HCT116 (cell line): Measurements from ENCODE around the gene BFSP2. TPM values are rescaled to one million over a fixed set of nuclear protein-coding genes. Genes with fewer than 3 reads are reported as not detected.

Experiments
- ATAC-seq: fragments of 200-7000 bp; cut with Tn5 transposase; 2 replicates; pipeline ENCODE4 v1.9.1; 2020; ENCODE audit warnings: mild to moderate bottlenecking, moderate library complexity
- BruUV-seq: library from RNA; stranded (reverse); fragments of 400-500 nt; replicated peaks from 2 replicates; lab custom pipeline; 2021; lab: Mats Ljungman, UMichigan
- CTCF ChIA-PET: fragments of 300-600 bp; sonication (Branson Sonifier 250); formaldehyde crosslinking; loops from one replicate; lab custom pipeline; 2021; ENCODE audit warnings: antibody characterized with exemption; lab: Charles Lee
- POLR2A ChIA-PET: fragments of 300-600, 350-600 bp; sonication (Branson Sonifier 250); formaldehyde crosslinking; loops from one replicate; lab custom pipeline; 2021; ENCODE audit warnings: antibody characterized with exemption; lab: Charles Lee
- RAD21 ChIA-PET, 2 experiments: fragments of 300-600 bp; sonication (Branson Sonifier 250); formaldehyde crosslinking; loops; one replicate each; lab custom pipeline; 2023; ENCODE audit warnings: low total read pairs in 2 of 2; ENCODE audit not compliant: uncharacterized antibody in 2 of 2, unreplicated experiment in 2 of 2, low non-redundant PET in 1 of 2; lab: Charles Lee
- DNase-seq: peaks from one replicate; pipeline ENCODE4 v3.0.0-alpha.2; 2010; ENCODE audit warnings: low read depth, low spot score
- H2AFZ ChIP-seq: fragments of 200-600 bp; shearing (Covaris generic), sonication (generic); 2 replicates; pipeline ENCODE4 v1.6.1; 2017; ENCODE audit warnings: low read depth, mixed run types, mixed read lengths, antibody characterized with exemption, low read length; ENCODE audit not compliant: poor library complexity, severe bottlenecking
- H3K27ac ChIP-seq: 2 replicates; pipeline ENCODE4 v1.5.1; 2012; ENCODE audit warnings: low read depth, low read length
- H3K27me3 ChIP-seq: fragments of 200-600 bp; sonication (generic); 2 replicates; pipeline ENCODE4 v1.6.1; 2016; ENCODE audit warnings: mixed run types, low read length, mixed read lengths; ENCODE audit not compliant: insufficient read depth
- H3K36me3 ChIP-seq, 2 experiments: fragments of 200-500 bp in 1 of 2; fragments of 200-600 bp in 1 of 2; sonication (Bioruptor generic) in 1 of 2; sonication (generic) in 1 of 2; 2 replicates each; pipeline versions ENCODE4 v1.5.1 to v1.6.1; 2014 to 2016; ENCODE audit warnings: low read length in 2 of 2, inconsistent platforms in 1 of 2, mixed read lengths in 1 of 2, mixed run types in 1 of 2; ENCODE audit not compliant: insufficient read depth in 2 of 2, control insufficient read depth in 1 of 2
- H3K4me1 ChIP-seq, 2 experiments: fragments of 200-600 bp in 1 of 2; sonication (generic) in 1 of 2; 2 replicates each; pipeline versions ENCODE4 v1.5.1 to v1.6.1; 2012 to 2017; ENCODE audit warnings: low read length in 2 of 2, inconsistent platforms in 1 of 2, mild to moderate bottlenecking in 1 of 2, mixed read lengths in 1 of 2, mixed run types in 1 of 2, moderate library complexity in 1 of 2; ENCODE audit not compliant: insufficient read depth in 2 of 2, control insufficient read depth in 1 of 2
- H3K4me2 ChIP-seq: fragments of 200-600 bp; sonication (generic); 2 replicates; pipeline ENCODE4 v1.6.1; 2017; ENCODE audit warnings: mixed run types, low read length, mixed read lengths
- H3K4me3 ChIP-seq, 2 experiments: fragments of 200-600 bp in 1 of 2; sonication (generic) in 1 of 2; replicated peaks in 1 of 2; 2 replicates each; pipeline ENCODE4 v1.5.1; 2011 to 2016; ENCODE audit warnings: low read length in 2 of 2, control low read depth in 1 of 2, low read depth in 1 of 2, mild to moderate bottlenecking in 1 of 2, mixed read lengths in 1 of 2, mixed run types in 1 of 2
- H3K79me2 ChIP-seq: fragments of 200-600 bp; sonication (generic); 2 replicates; pipeline ENCODE4 v1.6.1; 2017; ENCODE audit warnings: mild to moderate bottlenecking, mixed run types, low read length, moderate library complexity, mixed read lengths; ENCODE audit not compliant: insufficient read depth
- H3K9ac ChIP-seq: fragments of 200-600 bp; sonication (generic); 2 replicates; pipeline ENCODE4 v1.6.1; 2016; ENCODE audit warnings: low read length, mixed read lengths
- H3K9me2 ChIP-seq: fragments of 200-600 bp; sonication (generic), shearing (Covaris generic); 2 replicates; pipeline ENCODE4 v1.6.1; 2017; ENCODE audit warnings: mixed run types, mild to moderate bottlenecking, moderate library complexity; ENCODE audit not compliant: insufficient read depth
- H3K9me3 ChIP-seq, 2 experiments: fragments of 200-500 bp in 1 of 2; fragments of 200-600 bp in 1 of 2; sonication (Bioruptor generic) in 1 of 2; sonication (generic) in 1 of 2; 2 replicates each; pipeline ENCODE4 v1.6.1; 2014 to 2017; ENCODE audit warnings: low read length in 2 of 2, mixed read lengths in 2 of 2, inconsistent platforms in 1 of 2, low read depth in 1 of 2, mild to moderate bottlenecking in 1 of 2, mixed run types in 1 of 2, moderate library complexity in 1 of 2; ENCODE audit not compliant: control insufficient read depth in 1 of 2, insufficient read depth in 1 of 2
- H4K20me1 ChIP-seq: fragments of 200-600 bp; sonication (generic), shearing (Covaris generic); 2 replicates; pipeline ENCODE4 v1.6.1; 2017; ENCODE audit warnings: mixed run types, mild to moderate bottlenecking, moderate library complexity; ENCODE audit not compliant: insufficient read depth
- CBX3 ChIP-seq: IDR thresholded peaks from 2 replicates; pipeline ENCODE4 v1.6.1; 2012; ENCODE audit warnings: low read depth
- ELF1 ChIP-seq: IDR thresholded peaks from 2 replicates; pipeline ENCODE4 v1.6.1; 2012; ENCODE audit warnings: low read depth, borderline replicate concordance
- EZH2 ChIP-seq: fragments of 200-600 bp; sonication (generic); IDR thresholded peaks from 2 replicates; pipeline ENCODE4 v1.6.1; 2017; ENCODE audit warnings: antibody characterized with exemption, mixed run types
- EZH2phosphoT487 ChIP-seq: fragments of 200-600 bp; IDR thresholded peaks from 2 replicates; pipeline ENCODE4 v1.6.1; 2018; ENCODE audit warnings: antibody characterized with exemption, borderline replicate concordance
- JUND ChIP-seq: IDR thresholded peaks from 2 replicates; pipeline ENCODE4 v1.6.1; 2012
- MAX ChIP-seq: IDR thresholded peaks from 2 replicates; pipeline ENCODE4 v1.6.1; 2012
- POLR2A ChIP-seq: IDR thresholded peaks from 2 replicates; pipeline ENCODE4 v1.7.0; 2011; ENCODE audit warnings: borderline replicate concordance; ENCODE audit not compliant: insufficient read depth, insufficient read length; ENCODE audit errors: extremely low read depth
- RAD21 ChIP-seq: IDR thresholded peaks from 2 replicates; pipeline ENCODE4 v1.6.1; 2012; ENCODE audit warnings: low read depth, mild to moderate bottlenecking
- SP1 ChIP-seq: IDR thresholded peaks from 2 replicates; pipeline ENCODE4 v1.6.1; 2012; ENCODE audit warnings: low read depth
- TCF7L2 ChIP-seq: IDR thresholded peaks from 2 replicates; pipeline ENCODE4 v1.7.0; 2011; ENCODE audit warnings: borderline replicate concordance, inconsistent platforms; ENCODE audit not compliant: insufficient read depth, insufficient read length; ENCODE audit errors: extremely low read depth
- YY1 ChIP-seq: IDR thresholded peaks from 2 replicates; pipeline ENCODE4 v1.6.1; 2011; ENCODE audit warnings: low read length, low read depth, moderate library complexity, mild to moderate bottlenecking; ENCODE audit not compliant: insufficient replicate concordance; ENCODE audit errors: extremely low read depth
- ZFX ChIP-seq: fragments of 450-650 bp; IDR thresholded peaks from 2 replicates; pipeline ENCODE4 v1.6.1; 2017
- ZNF274 ChIP-seq: fragments of 200-500 bp; sonication (Bioruptor generic); IDR thresholded peaks from 2 replicates; pipeline ENCODE4 v1.6.1; 2014; ENCODE audit warnings: mild to moderate bottlenecking, low read depth, low read length, inconsistent platforms
- intact Hi-C: fragments of 100-400 bp; cut with micrococcal nuclease; formaldehyde crosslinking; loops from 2 replicates; pipeline ENCODE4 v1.10.0; 2022
- total RNA-seq: library from RNA; stranded (reverse); gene quantifications from one replicate; pipeline ENCODE4 v1.2.1, GENCODE V29; 2021; ENCODE audit not compliant: unreplicated experiment
- TF ChIP-seq, protein P1 (sequence below): IDR thresholded peaks from 2 replicates; pipeline ENCODE4 v1.6.1; 2012; ENCODE audit warnings: low read depth
- TF ChIP-seq, protein P2 (sequence below): IDR thresholded peaks from 2 replicates; pipeline ENCODE4 v1.6.1; 2012

BFSP2 gene
- total RNA-seq, 1 experiment from 2014 or later, result not detected

GRCh38 chr3:133457465-133458067 lies 57.7 kb downstream of the BFSP2 start (continued):
- TF ChIP-seq, protein P1, sequence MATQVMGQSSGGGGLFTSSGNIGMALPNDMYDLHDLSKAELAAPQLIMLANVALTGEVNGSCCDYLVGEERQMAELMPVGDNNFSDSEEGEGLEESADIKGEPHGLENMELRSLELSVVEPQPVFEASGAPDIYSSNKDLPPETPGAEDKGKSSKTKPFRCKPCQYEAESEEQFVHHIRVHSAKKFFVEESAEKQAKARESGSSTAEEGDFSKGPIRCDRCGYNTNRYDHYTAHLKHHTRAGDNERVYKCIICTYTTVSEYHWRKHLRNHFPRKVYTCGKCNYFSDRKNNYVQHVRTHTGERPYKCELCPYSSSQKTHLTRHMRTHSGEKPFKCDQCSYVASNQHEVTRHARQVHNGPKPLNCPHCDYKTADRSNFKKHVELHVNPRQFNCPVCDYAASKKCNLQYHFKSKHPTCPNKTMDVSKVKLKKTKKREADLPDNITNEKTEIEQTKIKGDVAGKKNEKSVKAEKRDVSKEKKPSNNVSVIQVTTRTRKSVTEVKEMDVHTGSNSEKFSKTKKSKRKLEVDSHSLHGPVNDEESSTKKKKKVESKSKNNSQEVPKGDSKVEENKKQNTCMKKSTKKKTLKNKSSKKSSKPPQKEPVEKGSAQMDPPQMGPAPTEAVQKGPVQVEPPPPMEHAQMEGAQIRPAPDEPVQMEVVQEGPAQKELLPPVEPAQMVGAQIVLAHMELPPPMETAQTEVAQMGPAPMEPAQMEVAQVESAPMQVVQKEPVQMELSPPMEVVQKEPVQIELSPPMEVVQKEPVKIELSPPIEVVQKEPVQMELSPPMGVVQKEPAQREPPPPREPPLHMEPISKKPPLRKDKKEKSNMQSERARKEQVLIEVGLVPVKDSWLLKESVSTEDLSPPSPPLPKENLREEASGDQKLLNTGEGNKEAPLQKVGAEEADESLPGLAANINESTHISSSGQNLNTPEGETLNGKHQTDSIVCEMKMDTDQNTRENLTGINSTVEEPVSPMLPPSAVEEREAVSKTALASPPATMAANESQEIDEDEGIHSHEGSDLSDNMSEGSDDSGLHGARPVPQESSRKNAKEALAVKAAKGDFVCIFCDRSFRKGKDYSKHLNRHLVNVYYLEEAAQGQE, result no peak
- TF ChIP-seq EZH2 (no peak), MAX (no peak), ZNF274 (no peak), CBX3 (peak; percentile 72), SP1 (no peak), EZH2phosphoT487 (no peak), ELF1 (no peak), YY1 (no peak)
- TF ChIP-seq, protein P2, sequence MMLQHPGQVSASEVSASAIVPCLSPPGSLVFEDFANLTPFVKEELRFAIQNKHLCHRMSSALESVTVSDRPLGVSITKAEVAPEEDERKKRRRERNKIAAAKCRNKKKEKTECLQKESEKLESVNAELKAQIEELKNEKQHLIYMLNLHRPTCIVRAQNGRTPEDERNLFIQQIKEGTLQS, result no peak

DNA sequence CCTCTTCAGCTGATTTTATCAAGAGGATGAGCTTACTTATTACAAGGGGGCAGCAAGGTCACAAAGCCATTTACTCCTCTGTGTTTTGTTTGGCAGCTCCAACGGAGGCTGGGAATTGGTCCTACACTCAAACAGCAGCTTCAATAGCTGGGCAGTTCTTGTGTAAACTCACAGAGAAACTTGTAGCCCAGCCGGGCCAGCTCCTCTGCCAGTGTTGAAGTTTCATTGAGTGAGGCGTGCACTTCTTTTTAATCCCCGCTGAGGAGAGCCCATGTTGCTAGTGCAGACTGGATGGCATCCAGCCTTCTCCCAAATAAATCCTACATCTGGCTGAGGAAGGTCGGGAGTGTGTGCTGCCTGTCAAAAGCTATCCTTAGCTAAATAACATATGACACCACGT lies 59.5 kb downstream of the BFSP2 start:
- H3K9me2 ChIP-seq, result no peaks in the 10 kb centered on the region
- H4K20me1 ChIP-seq, result no peaks in the 10 kb centered on the region
- H3K4me3 ChIP-seq, result no peak overlapping the region
- no peak overlapping the region for H3K4me2 ChIP-seq
- H3K27ac ChIP-seq, result no peak overlapping the region
- no peaks in the 10 kb centered on the region for H3K27me3 ChIP-seq
- no peaks in the 10 kb centered on the region for H3K36me3 ChIP-seq
- DNase-seq (no peak), ATAC-seq (no peak)
- no peaks in the 10 kb centered on the region for H3K9me3 ChIP-seq
- no peaks in the 10 kb centered on the region for H3K4me1 ChIP-seq
- no peak overlapping the region for H2AFZ ChIP-seq
- intact Hi-C loops, result no loop called here
- POLR2A ChIA-PET, result no interaction called here
- H3K9ac ChIP-seq, result no peak overlapping the region
- CTCF ChIA-PET, result interaction anchor here (0.7 kb wide), 1 partner anchor 9 kb away, joined by 3 read pairs; no protein-coding TSS in a partner anchor
- BruUV-seq, result no TSS peak
- RAD21 ChIA-PET, result no interaction called here
- TF ChIP-seq POLR2A (no peak), ZFX (no peak), TCF7L2 (no peak), JUND (no peak), RAD21 (no peak), MAX (no peak)
- no peaks in the 10 kb centered on the region for H3K79me2 ChIP-seq
